Middle frontal gyrus (tissue), 1 donor: ENCODE measurements around the gene RHEB.

Experiments used
- DNase-seq: peaks from one replicate; pipeline ENCODE4 v3.0.0-alpha.2; 2015; ENCODE audit warnings: low spot score; ENCODE audit errors: extremely low spot score

RHEB gene

DNA sequence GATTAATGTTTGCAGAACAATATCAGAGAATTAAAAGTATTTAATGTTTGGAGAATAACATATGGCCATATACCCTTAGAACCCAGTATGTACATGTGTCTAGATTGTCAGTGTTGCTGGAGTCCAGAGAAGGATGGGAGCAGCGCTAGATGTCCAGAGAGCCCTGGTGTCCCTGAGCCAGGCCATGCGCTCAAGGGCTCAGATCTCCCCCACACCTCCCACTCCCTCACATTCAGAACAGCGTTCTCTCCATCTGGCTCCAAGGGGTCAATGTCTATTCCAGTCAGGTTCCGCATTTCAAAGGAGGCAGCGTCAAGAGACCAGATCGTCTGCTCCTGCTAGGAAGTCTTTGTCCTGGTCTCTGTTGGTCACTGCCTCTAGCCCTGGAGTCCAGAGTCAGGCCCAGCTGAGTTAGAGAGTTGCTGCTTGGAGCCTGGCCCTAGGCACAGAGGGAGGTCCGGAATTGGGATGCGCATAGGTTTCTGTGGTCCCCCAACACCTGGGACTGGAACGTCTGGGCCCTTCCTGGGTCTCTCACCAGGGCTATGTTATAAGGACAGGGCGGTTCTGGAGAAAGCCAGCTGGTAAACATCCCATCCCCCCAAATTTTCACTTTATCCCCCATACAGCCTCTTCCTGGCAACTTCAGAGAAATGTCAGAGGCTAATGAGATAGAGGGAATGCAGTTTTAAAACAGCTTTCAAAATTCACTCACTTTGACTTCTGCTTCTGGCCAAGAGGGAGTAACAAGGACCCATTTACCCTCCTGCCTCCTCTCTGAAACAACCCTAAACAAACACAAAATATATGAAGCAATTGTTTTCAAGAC lies 103.4 kb downstream of the RHEB start:
- DNase-seq: no peak
